Lower lobe of right lung (tissue), 2 donors: ENCODE measurements around the gene TPX2. TPM values are rescaled to one million over a fixed set of nuclear protein-coding genes. Genes with fewer than 3 reads are reported as not detected.

Experiments
- ATAC-seq, 2 donors: fragments of 200-7000 bp; cut with Tn5 transposase; one replicate each; pipeline ENCODE4 v1.9.1; 2020 to 2022; ENCODE audit warnings: mild to moderate bottlenecking in 2 of 2, moderate library complexity in 2 of 2
- DNase-seq: peaks from one replicate; pipeline ENCODE4 v3.0.0-alpha.2; 2020
- H3K27ac ChIP-seq: fragments of 200-600 bp; one replicate; pipeline ENCODE4 v1.8.0; 2022
- H3K27me3 ChIP-seq: fragments of 200-600 bp; one replicate; pipeline ENCODE4 v1.8.0; 2022; ENCODE audit warnings: low read depth
- H3K36me3 ChIP-seq: fragments of 200-600 bp; one replicate; pipeline ENCODE4 v1.8.0; 2022; ENCODE audit warnings: mild to moderate bottlenecking
- H3K4me1 ChIP-seq: fragments of 200-600 bp; one replicate; pipeline ENCODE4 v1.8.0; 2022
- H3K4me3 ChIP-seq: fragments of 200-600 bp; one replicate; pipeline ENCODE4 v1.8.0; 2022; ENCODE audit warnings: mild to moderate bottlenecking
- H3K9me3 ChIP-seq: fragments of 200-600 bp; one replicate; pipeline ENCODE4 v1.8.0; 2022
- intact Hi-C: fragments of 100-400 bp; cut with DNase I; formaldehyde crosslinking; loops from one replicate; pipeline ENCODE4 v1.11.0; 2022
- total RNA-seq: library from RNA; stranded (reverse); fragmentation: NEBNext Ultra II Directional; extraction: Animal tissue kit (Norgen Biotek cat#: 25700); gene quantifications from one replicate; pipeline ENCODE4 v1.2.1, GENCODE V29; 2021
- TF ChIP-seq, protein P1 (sequence below): fragments of 200-600 bp; IDR thresholded peaks from one replicate; pipeline ENCODE4 v1.8.0; 2022; ENCODE audit warnings: antibody characterized with exemption, mild to moderate bottlenecking
- donor health status: DM: no; HTN: yes; CAD: no; lungs with severe emphysema.

TPX2 gene
- total RNA-seq, 1 donor from 2014 or later, result 1.9 TPM

DNA sequence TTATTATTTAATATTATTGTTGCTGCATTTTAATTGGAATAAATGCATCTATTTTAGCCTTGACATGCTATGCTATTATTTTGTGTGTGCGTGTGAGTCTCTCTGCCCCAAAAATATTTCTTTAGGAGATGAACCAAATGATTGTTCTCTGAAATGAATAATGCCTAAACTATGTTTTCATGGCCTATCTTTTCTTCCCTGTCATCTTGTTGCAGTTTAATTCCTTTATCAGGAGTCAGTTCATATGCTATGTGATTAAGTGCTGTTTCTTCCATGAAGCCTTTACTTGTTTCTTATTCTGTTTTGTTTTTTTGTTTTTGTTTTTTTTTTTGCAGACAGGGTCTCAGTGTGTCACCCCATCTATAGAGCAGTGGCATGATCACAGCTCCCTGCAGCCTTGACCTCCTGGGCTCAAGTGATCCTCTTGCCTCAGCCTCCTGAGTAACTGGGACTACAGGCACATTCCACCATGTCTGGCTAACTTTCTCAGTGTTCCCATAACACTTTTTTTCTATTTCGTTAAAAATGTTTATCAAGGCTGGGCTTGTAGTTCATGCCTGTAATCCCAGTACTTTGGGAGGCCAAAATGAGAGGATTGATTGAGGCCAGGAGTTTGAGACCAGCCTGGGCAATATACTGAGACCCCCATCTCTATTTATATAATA, 25.7 kb downstream of the TPX2 start:
- ATAC-seq (no peak), DNase-seq (no peak)
- no peaks in the 10 kb centered on the region for H3K4me1 ChIP-seq
- no peaks in the 10 kb centered on the region for H3K27me3 ChIP-seq
- H3K36me3 ChIP-seq, result no peaks in the 10 kb centered on the region
- H3K4me3 ChIP-seq, result no peak overlapping the region
- H3K27ac ChIP-seq, result no peak overlapping the region
- TF ChIP-seq, protein P1, sequence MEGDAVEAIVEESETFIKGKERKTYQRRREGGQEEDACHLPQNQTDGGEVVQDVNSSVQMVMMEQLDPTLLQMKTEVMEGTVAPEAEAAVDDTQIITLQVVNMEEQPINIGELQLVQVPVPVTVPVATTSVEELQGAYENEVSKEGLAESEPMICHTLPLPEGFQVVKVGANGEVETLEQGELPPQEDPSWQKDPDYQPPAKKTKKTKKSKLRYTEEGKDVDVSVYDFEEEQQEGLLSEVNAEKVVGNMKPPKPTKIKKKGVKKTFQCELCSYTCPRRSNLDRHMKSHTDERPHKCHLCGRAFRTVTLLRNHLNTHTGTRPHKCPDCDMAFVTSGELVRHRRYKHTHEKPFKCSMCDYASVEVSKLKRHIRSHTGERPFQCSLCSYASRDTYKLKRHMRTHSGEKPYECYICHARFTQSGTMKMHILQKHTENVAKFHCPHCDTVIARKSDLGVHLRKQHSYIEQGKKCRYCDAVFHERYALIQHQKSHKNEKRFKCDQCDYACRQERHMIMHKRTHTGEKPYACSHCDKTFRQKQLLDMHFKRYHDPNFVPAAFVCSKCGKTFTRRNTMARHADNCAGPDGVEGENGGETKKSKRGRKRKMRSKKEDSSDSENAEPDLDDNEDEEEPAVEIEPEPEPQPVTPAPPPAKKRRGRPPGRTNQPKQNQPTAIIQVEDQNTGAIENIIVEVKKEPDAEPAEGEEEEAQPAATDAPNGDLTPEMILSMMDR, result no peak
- intact Hi-C loops, result no loop called here
- H3K9me3 ChIP-seq, result no peaks in the 10 kb centered on the region

DNA sequence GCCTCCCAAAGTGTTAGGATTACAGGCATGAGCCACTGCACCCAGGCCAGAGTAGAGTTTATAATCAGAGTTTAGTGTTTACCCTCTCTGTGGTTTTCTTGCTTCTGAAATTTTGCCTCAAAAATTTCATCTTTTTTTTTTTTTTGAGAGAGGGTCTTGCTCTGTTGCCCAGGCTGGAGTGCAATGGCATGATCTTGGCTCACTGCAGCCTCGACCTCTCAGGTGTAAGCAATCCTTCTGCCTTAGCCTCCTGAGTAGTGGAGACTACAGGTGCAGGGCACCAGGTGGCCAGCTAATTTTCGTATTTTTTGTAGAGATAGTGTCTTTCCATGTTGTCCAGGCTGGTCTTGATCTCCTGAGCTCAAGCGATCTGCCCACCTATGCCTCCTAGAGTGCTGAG, 28.7 kb downstream of the TPX2 start:
- DNase-seq (no peak), ATAC-seq (no peak)
- Histone ChIP-seq H3K4me3 (no peak overlapping the region), H3K9me3 (no peaks in the 10 kb centered on the region), H3K36me3 (no peaks in the 10 kb centered on the region), H3K4me1 (no peaks in the 10 kb centered on the region), H3K27me3 (no peaks in the 10 kb centered on the region), H3K27ac (no peak overlapping the region)
- TF ChIP-seq, protein P1, result no peak
- intact Hi-C loops, result no loop called here

DNA sequence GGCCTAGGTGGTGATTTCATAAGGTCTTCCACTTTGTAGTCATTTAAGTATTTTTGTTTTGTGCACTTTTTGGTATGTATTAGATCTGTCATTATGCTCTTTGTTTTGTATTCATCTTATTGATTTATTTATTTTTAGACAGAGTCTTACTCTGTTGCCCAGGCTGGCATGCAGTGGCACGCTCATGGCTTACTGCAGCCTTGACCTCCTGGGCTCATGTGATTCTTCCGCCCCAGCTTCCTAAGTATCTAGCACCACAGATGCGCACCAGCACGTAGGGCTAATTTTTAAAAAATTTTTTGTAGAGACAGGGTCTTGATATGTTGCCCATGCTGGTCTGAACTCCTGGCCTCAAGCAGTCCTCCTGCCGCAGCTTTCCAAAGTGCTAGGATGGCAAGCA, 30.6 kb downstream of the TPX2 start:
- no peak overlapping the region for H3K27ac ChIP-seq
- TF ChIP-seq, protein P1, result no peak
- no peaks in the 10 kb centered on the region for H3K4me1 ChIP-seq
- no peak for ATAC-seq
- no peak overlapping the region for H3K4me3 ChIP-seq
- H3K36me3 ChIP-seq, result no peaks in the 10 kb centered on the region
- intact Hi-C loops, result no loop called here
- no peaks in the 10 kb centered on the region for H3K27me3 ChIP-seq
- no peak for DNase-seq
- no peaks in the 10 kb centered on the region for H3K9me3 ChIP-seq

DNA sequence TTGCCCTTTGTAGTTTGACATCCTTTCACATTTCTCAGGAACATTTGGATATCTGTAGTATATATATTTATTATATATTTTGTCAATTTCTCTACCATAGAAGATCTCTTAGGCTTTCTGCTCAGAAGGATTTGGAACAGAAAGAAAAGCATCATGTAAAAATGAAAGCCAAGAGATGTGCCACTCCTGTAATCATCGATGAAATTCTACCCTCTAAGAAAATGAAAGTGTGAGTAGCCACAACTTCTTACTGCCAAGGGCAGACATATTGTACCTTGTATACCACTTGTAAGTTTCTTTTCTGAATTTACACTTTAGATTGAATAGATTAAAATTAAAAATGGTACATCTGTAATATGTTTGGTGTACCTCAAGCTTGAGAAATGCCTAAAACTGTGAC, 31.2 kb downstream of the TPX2 start:
- TF ChIP-seq, protein P1, result no peak
- Histone ChIP-seq H3K9me3 (no peaks in the 10 kb centered on the region), H3K27ac (no peak overlapping the region), H3K4me1 (no peaks in the 10 kb centered on the region), H3K27me3 (no peaks in the 10 kb centered on the region), H3K36me3 (no peaks in the 10 kb centered on the region), H3K4me3 (no peak overlapping the region)
- ATAC-seq, result no peak
- intact Hi-C loops, result no loop called here
- no peak for DNase-seq

DNA sequence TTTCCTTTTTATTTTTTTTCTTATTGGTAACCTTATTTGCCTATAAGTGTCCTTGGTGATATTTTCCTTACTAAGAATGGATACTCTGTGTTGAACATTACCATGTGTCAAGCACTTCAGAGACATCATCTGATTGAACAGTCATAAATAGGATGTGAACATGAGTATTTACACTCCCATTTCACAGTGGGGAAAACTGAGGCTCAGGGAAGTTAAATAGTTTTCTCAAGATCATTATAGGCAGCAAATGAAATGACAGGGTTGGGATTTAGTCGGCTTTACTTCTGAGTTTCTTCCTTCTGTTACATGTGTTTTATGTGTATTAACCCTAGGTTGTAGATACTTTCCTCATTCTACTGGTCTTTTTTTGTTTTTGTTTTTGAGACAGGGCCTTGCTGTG, 35.3 kb downstream of the TPX2 start:
- DNase-seq, result no peak
- Histone ChIP-seq H3K36me3 (no peaks in the 10 kb centered on the region), H3K4me3 (no peak overlapping the region), H3K9me3 (no peaks in the 10 kb centered on the region), H3K27me3 (no peaks in the 10 kb centered on the region), H3K27ac (no peak overlapping the region), H3K4me1 (no peaks in the 10 kb centered on the region)
- intact Hi-C loops, result no loop called here
- TF ChIP-seq, protein P1, result no peak
- ATAC-seq, result no peak
